Bronchial epithelial cell (primary cell): ENCODE measurements around the gene MCTP2. TPM values are rescaled to one million over a fixed set of nuclear protein-coding genes. Genes with fewer than 3 reads are reported as not detected.

Experiments
- DNase-seq: peaks from one replicate; pipeline ENCODE4 v3.0.0-alpha.2; 2010; ENCODE audit warnings: low read depth
- FAIRE-seq: peaks from 2 replicates; lab custom pipeline; 2011; peaks lifted over from hg19 to GRCh38; lab: Jason Lieb, UNC
- H3K27me3 ChIP-seq: 2 replicates; pipeline ENCODE4 v1.5.1; 2011; ENCODE audit warnings: low read length; ENCODE audit not compliant: control insufficient read depth, insufficient read depth
- H3K36me3 ChIP-seq: 2 replicates; pipeline ENCODE4 v1.5.1; 2011; ENCODE audit warnings: low read length; ENCODE audit not compliant: control insufficient read depth, insufficient read depth
- H3K4me3 ChIP-seq: 2 replicates; pipeline ENCODE4 v1.5.1; 2011; ENCODE audit warnings: mild to moderate bottlenecking, low read depth, low read length, control low read depth
- CTCF ChIP-seq: IDR thresholded peaks from 2 replicates; pipeline ENCODE4 v1.5.1; 2011; ENCODE audit warnings: mild to moderate bottlenecking, moderate library complexity, low read length, control low read depth, inconsistent platforms; ENCODE audit not compliant: insufficient read depth, severe bottlenecking
- total RNA-seq: library from RNA; depleted of rRNA; stranded (reverse); fragments of >200 nt; gene quantifications from 2 replicates; pipeline ENCODE4 v1.2.1, GENCODE V29; 2014

The MCTP2 gene
- total RNA-seq, 1 donor from 2014 or later, result 20.0 TPM

- Histone ChIP-seq H3K36me3 (no peaks in the 10 kb centered on the region), H3K4me3 (no peak overlapping the region), H3K27me3 (no peaks in the 10 kb centered on the region)
- no peak for DNase-seq
- TF ChIP-seq CTCF, result no peak
- FAIRE-seq, result no peak
These were observed 19.1 kb upstream of the MCTP2 start for GRCh38 chr15:94212291-94212690.

GRCh38 chr15:94225616-94226015 lies 5.7 kb upstream of the MCTP2 start:
- FAIRE-seq (no peak), DNase-seq (no peak)
- no peak for TF ChIP-seq CTCF
- no peaks in the 10 kb centered on the region for H3K27me3 ChIP-seq
- H3K4me3 ChIP-seq, result no peak overlapping the region
- no peaks in the 10 kb centered on the region for H3K36me3 ChIP-seq

GRCh38 chr15:94228611-94229010 lies 2.8 kb upstream of the MCTP2 start:
- FAIRE-seq (no peak), DNase-seq (no peak)
- H3K4me3 ChIP-seq, result no peak overlapping the region
- H3K27me3 ChIP-seq, result no peaks in the 10 kb centered on the region
- no peak for TF ChIP-seq CTCF
- H3K36me3 ChIP-seq, result no peaks in the 10 kb centered on the region

GRCh38 chr15:94229591-94230369 lies 1.6 kb upstream of the MCTP2 start:
- H3K27me3 ChIP-seq, result no peaks in the 10 kb centered on the region
- FAIRE-seq (no peak), DNase-seq (peak; percentile 85)
- no peaks in the 10 kb centered on the region for H3K36me3 ChIP-seq
- H3K4me3 ChIP-seq, result no peak overlapping the region
- no peak for TF ChIP-seq CTCF

GRCh38 chr15:94230431-94230882 lies 904 bp upstream of the MCTP2 start:
- no peak for TF ChIP-seq CTCF
- no peaks in the 10 kb centered on the region for H3K27me3 ChIP-seq
- H3K4me3 ChIP-seq, result peak overlapping the region; percentile 79
- DNase-seq (peak; percentile 54), FAIRE-seq (no peak)
- no peaks in the 10 kb centered on the region for H3K36me3 ChIP-seq
